Measurements from ENCODE around the gene FAM3A. TPM values are rescaled to one million over a fixed set of nuclear protein-coding genes. Genes with fewer than 3 reads are reported as not detected.

The FAM3A gene
- total RNA-seq, 1 experiment from 2014 or later = 60.3 TPM

GRCh38 chrX:154549766-154550165, 33.7 kb upstream of the FAM3A start:
- peaks cover 12% of the 10 kb centered on the region; the same call in 1 of the 2 replicates for H4K20me1 ChIP-seq (ENCODE audit: insufficient read depth)
- no peak overlapping the region for H2AFZ ChIP-seq
- CTCF ChIA-PET = no interaction called here
- H3K27me3 ChIP-seq (ENCODE audit: insufficient read depth, low read depth) = no peaks in the 10 kb centered on the region
- peaks cover 29% of the 10 kb centered on the region for H3F3A ChIP-seq (ENCODE audit: insufficient read depth, low read depth)
- BruUV-seq (replicated peaks) = no TSS peak
- H3K4me1 ChIP-seq (replicated peaks; ENCODE audit: insufficient read depth) = peaks cover 14% of the 10 kb centered on the region
- peaks cover 15% of the 10 kb centered on the region for H3K36me3 ChIP-seq (ENCODE audit: low read depth)
- no peaks in the 10 kb centered on the region for H3K9me3 ChIP-seq (ENCODE audit: insufficient read depth, low read depth)
- no peak overlapping the region for H3K27ac ChIP-seq
- no peak overlapping the region; the same call in 1 of the 2 replicates for H3K4me3 ChIP-seq
- no peaks in the 10 kb centered on the region for H3K9me2 ChIP-seq (ENCODE audit: insufficient read depth)
- peak overlapping the region; percentile 87 for H3K4me2 ChIP-seq
- POLR2A ChIA-PET (ENCODE audit: unreplicated experiment) = no interaction called here
- DNase-seq = no peak
- intact Hi-C loops (cut with micrococcal nuclease; ENCODE audit: unreplicated experiment) = no loop called here
- TF ChIP-seq CTCF (conservative IDR thresholded peaks at IDR 0.05) (no peak), EZH2 (IDR thresholded peaks at IDR 0.05; ENCODE audit: low read depth) (no peak)
- H3K79me2 ChIP-seq (ENCODE audit: low read depth) = peaks cover 65% of the 10 kb centered on the region

GRCh38 chrX:154548028-154548316, 31.9 kb upstream of the FAM3A start:
- TF ChIP-seq EZH2 (IDR thresholded peaks at IDR 0.05; ENCODE audit: low read depth) = no peak
- TF ChIP-seq CTCF (conservative IDR thresholded peaks at IDR 0.05) = no peak
- Histone ChIP-seq H3K4me1 (replicated peaks; ENCODE audit: insufficient read depth) (peaks cover 22% of the 10 kb centered on the region), H3K27ac (peak overlapping the region; percentile 93), H3K4me3 (peak overlapping the region; percentile 99), H3K27me3 (ENCODE audit: insufficient read depth, low read depth) (no peaks in the 10 kb centered on the region), H3K4me2 (peak overlapping the region; percentile 87), H3K36me3 (ENCODE audit: low read depth) (peaks cover 25% of the 10 kb centered on the region), H3F3A (ENCODE audit: insufficient read depth, low read depth) (peaks cover 47% of the 10 kb centered on the region), H3K79me2 (ENCODE audit: low read depth) (peaks cover 80% of the 10 kb centered on the region), H3K9me2 (ENCODE audit: insufficient read depth) (no peaks in the 10 kb centered on the region), H2AFZ (peak overlapping the region; percentile 48; the same call in 1 of the 2 replicates), H4K20me1 (ENCODE audit: insufficient read depth) (peaks cover 12% of the 10 kb centered on the region; the same call in 1 of the 2 replicates), H3K9me3 (ENCODE audit: insufficient read depth, low read depth) (no peaks in the 10 kb centered on the region)
- intact Hi-C loops (cut with micrococcal nuclease; ENCODE audit: unreplicated experiment) = no loop called here
- POLR2A ChIA-PET (ENCODE audit: unreplicated experiment) = interaction anchor here (0.6 kb wide), 2 partner anchors 56 to 88 kb away, joined by 3 read pairs; no protein-coding TSS in a partner anchor
- CTCF ChIA-PET = no interaction called here
- DNase-seq = peak in 1 of 2 experiments; percentile 60
- BruUV-seq (replicated peaks) = no TSS peak

DNA sequence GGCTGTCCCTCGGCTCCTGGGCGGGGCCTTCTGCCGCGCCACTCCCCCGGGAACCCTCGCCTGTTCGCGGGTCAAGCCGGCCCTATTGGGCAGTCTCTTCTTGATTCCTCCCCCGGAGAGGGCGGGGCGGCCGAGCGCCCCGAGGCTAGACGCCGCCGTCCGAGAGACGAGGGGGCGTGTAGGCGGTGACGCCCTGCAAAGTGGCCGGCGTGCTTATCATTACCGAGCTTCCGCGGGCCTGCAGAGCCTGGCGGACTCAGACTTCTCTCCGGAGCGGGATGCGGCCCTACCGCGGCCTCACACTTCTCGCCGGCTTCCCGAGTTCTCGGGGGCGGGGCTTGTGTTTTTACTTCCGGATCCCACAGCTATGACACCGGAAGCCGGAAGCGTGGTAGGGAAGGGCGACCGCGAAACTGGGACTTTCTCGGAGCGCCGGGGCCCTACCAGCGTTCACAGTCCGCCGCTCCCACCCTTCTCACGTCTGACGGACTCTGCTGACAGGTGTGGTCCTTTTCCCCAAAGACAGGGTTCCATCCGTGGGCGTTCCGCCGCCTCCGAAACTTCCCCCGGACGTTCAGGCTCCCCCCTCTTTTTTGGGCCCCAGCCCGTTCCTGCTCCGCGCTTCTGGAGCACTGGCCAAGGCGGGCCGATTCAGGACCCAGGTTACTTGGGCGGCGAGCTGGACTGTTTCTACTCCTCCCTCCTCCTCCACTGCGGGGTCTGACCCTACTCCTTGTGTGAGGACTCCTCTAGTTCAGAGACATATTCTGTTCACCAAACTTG, 31.4 kb upstream of the FAM3A start, which contains the start of gene IKBKG:
Gene IKBKG (plus strand): TSS at position 376 of the 783 bp plus-strand sequence. CDS start 4,383 bp downstream, outside the sequence.
- Histone ChIP-seq H3K79me2 (ENCODE audit: low read depth) (peaks cover 84% of the 10 kb centered on the region), H3K27me3 (ENCODE audit: insufficient read depth, low read depth) (no peaks in the 10 kb centered on the region), H3K27ac (peak within 1 kb of the TSS; percentile 100), H4K20me1 (ENCODE audit: insufficient read depth) (peaks cover 12% of the 10 kb centered on the region; the same call in 1 of the 2 replicates), H3K4me2 (peak within 1 kb of the TSS; percentile 99), H3K36me3 (ENCODE audit: low read depth) (peaks cover 25% of the 10 kb centered on the region), H3K9me2 (ENCODE audit: insufficient read depth) (no peaks in the 10 kb centered on the region), H3F3A (ENCODE audit: insufficient read depth, low read depth) (peaks cover 52% of the 10 kb centered on the region), H3K4me1 (replicated peaks; ENCODE audit: insufficient read depth) (peaks cover 27% of the 10 kb centered on the region), H3K4me3 (peak within 1 kb of the TSS; percentile 99), H2AFZ (peak within 1 kb of the TSS; percentile 48; the same call in 1 of the 2 replicates), H3K9me3 (ENCODE audit: insufficient read depth, low read depth) (no peaks in the 10 kb centered on the region)
- TF ChIP-seq EZH2 (IDR thresholded peaks at IDR 0.05; ENCODE audit: low read depth) (no peak), CTCF (conservative IDR thresholded peaks at IDR 0.05) (no peak)
- POLR2A ChIA-PET (ENCODE audit: unreplicated experiment) = interaction anchor here (0.6 to 0.7 kb wide), 6 partner anchors 15 to 577 kb away, joined by 3 to 6 read pairs (median 3); no protein-coding TSS in a partner anchor
- CTCF ChIA-PET = interaction anchor here (0.6 kb wide), 1 partner anchor 174 kb away, joined by 3 read pairs; no protein-coding TSS in a partner anchor
- intact Hi-C loops (cut with micrococcal nuclease; ENCODE audit: unreplicated experiment) = loop anchor here (1.0 kb wide), 1 partner anchor 576 kb away; the partner anchor contains the start of gene HCFC1
- DNase-seq = peak; percentile 82 to 98
- BruUV-seq (replicated peaks) = TSS peak; percentile 11

Data from PC-9 (cell line).